SK-N-SH treated with all-trans-retinoic acid at 6 μM for 48 hours (cell line): ENCODE measurements around the gene RPRD2.

ENCODE experiments used
- ARNTL ChIP-seq: fragments of 450-650 bp; formaldehyde crosslinking; IDR thresholded peaks from 2 replicates; pipeline ENCODE4 v1.5.0; 2020; ENCODE audit warnings: low read depth, mild to moderate bottlenecking, moderate library complexity, borderline replicate concordance
- BACH2 ChIP-seq: fragments of 250-450 bp; sonication (Bioruptor Pico); IDR thresholded peaks from 2 replicates; pipeline ENCODE4 v1.9.0; 2021; ENCODE audit warnings: mild to moderate bottlenecking, borderline replicate concordance
- CSDC2 ChIP-seq: fragments of 250-450 bp; sonication (Bioruptor Pico); IDR thresholded peaks from 2 replicates; pipeline ENCODE4 v1.5.0; 2020; ENCODE audit warnings: mild to moderate bottlenecking, moderate library complexity
- GLIS3 ChIP-seq: fragments of 250-450 bp; sonication (Bioruptor Pico); IDR thresholded peaks from 2 replicates; pipeline ENCODE4 v1.5.0; 2020; ENCODE audit warnings: mild to moderate bottlenecking, moderate library complexity
- OSR1 ChIP-seq: fragments of 250-450 bp; sonication (Bioruptor Pico); IDR thresholded peaks from 2 replicates; pipeline ENCODE4 v1.8.0; 2022; ENCODE audit warnings: moderate library complexity, mild to moderate bottlenecking, inconsistent platforms
- PATZ1 ChIP-seq: fragments of 250-450 bp; sonication (Bioruptor Pico); IDR thresholded peaks from 2 replicates; pipeline ENCODE4 v1.8.0; 2020; ENCODE audit warnings: mild to moderate bottlenecking, moderate library complexity, borderline replicate concordance
- PPARA ChIP-seq: fragments of 250-450 bp; sonication (Bioruptor Pico); IDR thresholded peaks from 2 replicates; pipeline ENCODE4 v1.5.0; 2020; ENCODE audit warnings: mild to moderate bottlenecking, borderline replicate concordance
- RARB ChIP-seq: fragments of 250-450 bp; sonication (Bioruptor Pico); IDR thresholded peaks from 2 replicates; pipeline ENCODE4 v1.8.0; 2021; ENCODE audit warnings: mild to moderate bottlenecking, moderate library complexity
- ZNF565 ChIP-seq: fragments of 450-650 bp; formaldehyde crosslinking; conservative IDR thresholded peaks from 2 replicates; pipeline ENCODE4 v1.5.0; 2020; ENCODE audit warnings: low read depth, mild to moderate bottlenecking, moderate library complexity
- ZNF70 ChIP-seq: fragments of 450-650 bp; formaldehyde crosslinking; IDR thresholded peaks from 2 replicates; pipeline ENCODE4 v1.5.0; 2020; ENCODE audit warnings: mild to moderate bottlenecking, moderate library complexity
- TF ChIP-seq, protein P1 (sequence below): fragments of 250-450 bp; sonication (Bioruptor Pico); IDR thresholded peaks from 2 replicates; pipeline ENCODE4 v1.5.0; 2020; ENCODE audit warnings: mild to moderate bottlenecking, moderate library complexity
- TF ChIP-seq, protein P2 (sequence below): fragments of 250-450 bp; sonication (Bioruptor Pico); IDR thresholded peaks from 2 replicates; pipeline ENCODE4 v1.5.1; 2021; ENCODE audit warnings: mild to moderate bottlenecking, moderate library complexity

DNA sequence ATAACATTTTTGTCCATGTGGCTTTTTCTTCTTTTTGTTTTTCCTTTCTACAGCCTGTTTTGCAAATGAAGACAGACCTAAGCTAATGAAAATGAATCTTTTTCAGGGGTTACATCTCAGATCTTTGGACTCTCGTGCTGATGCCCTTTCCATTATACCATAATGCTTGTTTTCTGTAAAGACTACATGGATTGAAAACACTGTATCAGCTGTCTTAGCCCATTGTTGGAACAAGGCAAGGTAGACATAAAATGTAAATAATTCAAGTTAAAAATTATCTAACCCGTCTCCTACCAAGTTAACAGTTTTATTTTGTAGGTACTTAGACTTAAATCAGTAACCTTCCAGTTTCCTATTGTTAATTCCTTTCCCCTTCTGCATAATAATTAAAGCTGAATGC lies 44.9 kb downstream of the RPRD2 start:
- TF ChIP-seq OSR1 (CRISPR knock-in tag), result no peak
- TF ChIP-seq, protein P1, sequence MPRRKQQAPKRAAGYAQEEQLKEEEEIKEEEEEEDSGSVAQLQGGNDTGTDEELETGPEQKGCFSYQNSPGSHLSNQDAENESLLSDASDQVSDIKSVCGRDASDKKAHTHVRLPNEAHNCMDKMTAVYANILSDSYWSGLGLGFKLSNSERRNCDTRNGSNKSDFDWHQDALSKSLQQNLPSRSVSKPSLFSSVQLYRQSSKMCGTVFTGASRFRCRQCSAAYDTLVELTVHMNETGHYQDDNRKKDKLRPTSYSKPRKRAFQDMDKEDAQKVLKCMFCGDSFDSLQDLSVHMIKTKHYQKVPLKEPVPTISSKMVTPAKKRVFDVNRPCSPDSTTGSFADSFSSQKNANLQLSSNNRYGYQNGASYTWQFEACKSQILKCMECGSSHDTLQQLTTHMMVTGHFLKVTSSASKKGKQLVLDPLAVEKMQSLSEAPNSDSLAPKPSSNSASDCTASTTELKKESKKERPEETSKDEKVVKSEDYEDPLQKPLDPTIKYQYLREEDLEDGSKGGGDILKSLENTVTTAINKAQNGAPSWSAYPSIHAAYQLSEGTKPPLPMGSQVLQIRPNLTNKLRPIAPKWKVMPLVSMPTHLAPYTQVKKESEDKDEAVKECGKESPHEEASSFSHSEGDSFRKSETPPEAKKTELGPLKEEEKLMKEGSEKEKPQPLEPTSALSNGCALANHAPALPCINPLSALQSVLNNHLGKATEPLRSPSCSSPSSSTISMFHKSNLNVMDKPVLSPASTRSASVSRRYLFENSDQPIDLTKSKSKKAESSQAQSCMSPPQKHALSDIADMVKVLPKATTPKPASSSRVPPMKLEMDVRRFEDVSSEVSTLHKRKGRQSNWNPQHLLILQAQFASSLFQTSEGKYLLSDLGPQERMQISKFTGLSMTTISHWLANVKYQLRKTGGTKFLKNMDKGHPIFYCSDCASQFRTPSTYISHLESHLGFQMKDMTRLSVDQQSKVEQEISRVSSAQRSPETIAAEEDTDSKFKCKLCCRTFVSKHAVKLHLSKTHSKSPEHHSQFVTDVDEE, result no peak
- no peak for TF ChIP-seq PATZ1 (CRISPR knock-in tag)
- no peak for TF ChIP-seq PPARA (CRISPR knock-in tag)
- TF ChIP-seq ZNF70, result no peak
- no peak for TF ChIP-seq RARB
- no peak for TF ChIP-seq ARNTL (CRISPR knock-in tag)
- no peak for TF ChIP-seq CSDC2 (CRISPR knock-in tag)
- TF ChIP-seq ZNF565, result no peak
- no peak for TF ChIP-seq GLIS3 (CRISPR knock-in tag)
- TF ChIP-seq BACH2, result no peak
- TF ChIP-seq, protein P2, sequence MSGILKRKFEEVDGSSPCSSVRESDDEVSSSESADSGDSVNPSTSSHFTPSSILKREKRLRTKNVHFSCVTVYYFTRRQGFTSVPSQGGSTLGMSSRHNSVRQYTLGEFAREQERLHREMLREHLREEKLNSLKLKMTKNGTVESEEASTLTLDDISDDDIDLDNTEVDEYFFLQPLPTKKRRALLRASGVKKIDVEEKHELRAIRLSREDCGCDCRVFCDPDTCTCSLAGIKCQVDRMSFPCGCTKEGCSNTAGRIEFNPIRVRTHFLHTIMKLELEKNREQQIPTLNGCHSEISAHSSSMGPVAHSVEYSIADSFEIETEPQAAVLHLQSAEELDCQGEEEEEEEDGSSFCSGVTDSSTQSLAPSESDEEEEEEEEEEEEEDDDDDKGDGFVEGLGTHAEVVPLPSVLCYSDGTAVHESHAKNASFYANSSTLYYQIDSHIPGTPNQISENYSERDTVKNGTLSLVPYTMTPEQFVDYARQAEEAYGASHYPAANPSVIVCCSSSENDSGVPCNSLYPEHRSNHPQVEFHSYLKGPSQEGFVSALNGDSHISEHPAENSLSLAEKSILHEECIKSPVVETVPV, result no peak
